ENCODE results near the gene KMT5C. TPM values are rescaled to one million over a fixed set of nuclear protein-coding genes. Genes with fewer than 3 reads are reported as not detected.

KMT5C gene
- total and polyA plus RNA-seq, 7 experiments from 2014 or later, result 0.84 to 63.3 (median 23.4) TPM

- Mint-ChIP-seq H3K9me3 (no peaks in the 10 kb centered on the region), H3K4me1 (peaks cover 0 to 5% (median under 1%) of the 10 kb centered on the region in 7 donors), H3K27ac (no peak overlapping the region), H3K4me3 (no peak overlapping the region), H3K36me3 (no peaks in the 10 kb centered on the region), H3K27me3 (peaks cover 0 to 25% (median 12%) of the 10 kb centered on the region in 5 donors)
- Histone ChIP-seq H3K4me3 (ENCODE audit: low read length) (no peak overlapping the region), H3K9me3 (ENCODE audit: control insufficient read depth in 2 of 3, low read length in 3 of 3) (no peaks in the 10 kb centered on the region), H3K27me3 (ENCODE audit: control insufficient read depth in 2 of 2, insufficient read depth in 2 of 2, low read length in 2 of 2) (no peaks in the 10 kb centered on the region), H3K4me1 (ENCODE audit: control insufficient read depth in 2 of 2, insufficient read depth in 2 of 2, low read length in 2 of 2) (no peaks in the 10 kb centered on the region), H3K36me3 (ENCODE audit: control insufficient read depth in 2 of 3, insufficient read depth in 3 of 3, low read length in 3 of 3) (no peaks in the 10 kb centered on the region), H3K27ac (ENCODE audit: low read depth, low read length) (no peak overlapping the region)
- ChIA-PET CTCF (interaction anchor here (1.2 kb wide), 1 partner anchor 40 kb away, joined by 4 read pairs; no protein-coding TSS in a partner anchor), POLR2A (no interaction called here)
- intact Hi-C loops (cut with micrococcal nuclease), result no loop called here
- no peak for ATAC-seq
- DNase-seq, result no peak
Observed at GRCh38 chr19:55358943-55359908, 19.6 kb downstream of the KMT5C start.

GRCh38 chr19:55360902-55361301 is 21.2 kb downstream of the KMT5C start:
- H3K36me3 Mint-ChIP-seq, result no peaks in the 10 kb centered on the region
- Histone ChIP-seq H3K27ac (ENCODE audit: low read depth, low read length) (no peak overlapping the region), H3K27me3 (ENCODE audit: control insufficient read depth in 2 of 2, insufficient read depth in 2 of 2, low read length in 2 of 2) (no peaks in the 10 kb centered on the region), H3K4me1 (ENCODE audit: control insufficient read depth in 2 of 2, insufficient read depth in 2 of 2, low read length in 2 of 2) (no peaks in the 10 kb centered on the region), H3K36me3 (ENCODE audit: control insufficient read depth in 2 of 3, insufficient read depth in 3 of 3, low read length in 3 of 3) (no peaks in the 10 kb centered on the region), H3K4me3 (ENCODE audit: low read length) (no peak overlapping the region), H3K9me3 (ENCODE audit: control insufficient read depth in 2 of 3, low read length in 3 of 3) (no peaks in the 10 kb centered on the region)
- ATAC-seq (no peak), DNase-seq (no peak)
- CTCF ChIA-PET, result interaction anchor here (0.5 kb wide), 1 partner anchor 22 kb away, joined by 5 read pairs; no protein-coding TSS in a partner anchor
- H3K9me3 Mint-ChIP-seq, result no peaks in the 10 kb centered on the region
- no peak overlapping the region for H3K27ac Mint-ChIP-seq
- intact Hi-C loops (cut with micrococcal nuclease), result no loop called here
- peaks cover 0 to 20% (median 7%) of the 10 kb centered on the region in 5 donors for H3K27me3 Mint-ChIP-seq
- H3K4me1 Mint-ChIP-seq, result peaks cover 0 to 2% (median 0%) of the 10 kb centered on the region in 7 donors
- no peak overlapping the region for H3K4me3 Mint-ChIP-seq
- POLR2A ChIA-PET, result no interaction called here

- no peak for DNase-seq
- H3K4me3 Mint-ChIP-seq, result no peak overlapping the region
- POLR2A ChIA-PET, result no interaction called here
Observed at GRCh38 chr19:55362174-55362989, 22.7 kb downstream of the KMT5C start.

GRCh38 chr19:55362990-55363716 is 23.5 kb downstream of the KMT5C start, which contains the start of gene GARIN5B:
Gene GARIN5B, minus strand, starts transcription at chr19:55363260. Its CDS starts 194 bp downstream, at chr19:55363066.
- H3K9me3 Mint-ChIP-seq, result no peaks in the 10 kb centered on the region
- intact Hi-C loops (cut with micrococcal nuclease), result no loop called here
- DNase-seq, result no peak

More at GRCh38 chr19:55362174-55362989, 22.7 kb downstream of the KMT5C start:
- Histone ChIP-seq H3K36me3 (ENCODE audit: control insufficient read depth in 2 of 3, insufficient read depth in 3 of 3, low read length in 3 of 3) (no peaks in the 10 kb centered on the region), H3K27ac (ENCODE audit: low read depth, low read length) (no peak overlapping the region), H3K4me3 (ENCODE audit: low read length) (no peak overlapping the region), H3K4me1 (ENCODE audit: control insufficient read depth in 2 of 2, insufficient read depth in 2 of 2, low read length in 2 of 2) (no peaks in the 10 kb centered on the region), H3K9me3 (ENCODE audit: control insufficient read depth in 2 of 3, low read length in 3 of 3) (no peaks in the 10 kb centered on the region), H3K27me3 (ENCODE audit: control insufficient read depth in 2 of 2, insufficient read depth in 2 of 2, low read length in 2 of 2) (no peaks in the 10 kb centered on the region)
- Mint-ChIP-seq H3K36me3 (no peaks in the 10 kb centered on the region), H3K4me1 (peaks cover 0 to 2% (median 0%) of the 10 kb centered on the region in 7 donors), H3K27ac (no peak overlapping the region), H3K9me3 (no peaks in the 10 kb centered on the region), H3K27me3 (peaks cover 0 to 9% (median 3%) of the 10 kb centered on the region in 5 donors)
- intact Hi-C loops (cut with micrococcal nuclease), result no loop called here
- no peak for ATAC-seq
- CTCF ChIA-PET, result no interaction called here

GRCh38 chr19:55365245-55365644 is 25.6 kb downstream of the KMT5C start:
- H3K27me3 ChIP-seq (ENCODE audit: control insufficient read depth in 2 of 2, insufficient read depth in 2 of 2, low read length in 2 of 2), result peaks cover 3 to 5% of the 10 kb centered on the region in 2 donors
- DNase-seq (no peak), ATAC-seq (no peak)
- no peak overlapping the region for H3K27ac Mint-ChIP-seq
- no peaks in the 10 kb centered on the region for H3K4me1 ChIP-seq (ENCODE audit: control insufficient read depth in 2 of 2, insufficient read depth in 2 of 2, low read length in 2 of 2)
- no peaks in the 10 kb centered on the region for H3K9me3 Mint-ChIP-seq
- CTCF ChIA-PET, result no interaction called here
- H3K9me3 ChIP-seq (ENCODE audit: control insufficient read depth in 2 of 3, low read length in 3 of 3), result no peaks in the 10 kb centered on the region
- H3K27me3 Mint-ChIP-seq, result peaks cover 4 to 28% (median 9%) of the 10 kb centered on the region in 5 donors
- H3K4me3 ChIP-seq (ENCODE audit: low read length), result no peak overlapping the region
- no peak overlapping the region for H3K27ac ChIP-seq (ENCODE audit: low read depth, low read length)
- H3K4me3 Mint-ChIP-seq, result no peak overlapping the region
- H3K36me3 Mint-ChIP-seq, result no peaks in the 10 kb centered on the region
- intact Hi-C loops (cut with micrococcal nuclease), result no loop called here
- POLR2A ChIA-PET, result interaction anchor here (0.6 kb wide), 1 partner anchor 327 kb away, joined by 3 read pairs; no protein-coding TSS in a partner anchor
- H3K36me3 ChIP-seq (ENCODE audit: control insufficient read depth in 2 of 3, insufficient read depth in 3 of 3, low read length in 3 of 3), result no peaks in the 10 kb centered on the region
- H3K4me1 Mint-ChIP-seq, result peaks cover 2 to 6% (median 4%) of the 10 kb centered on the region in 7 donors

More at GRCh38 chr19:55362990-55363716, 23.5 kb downstream of the KMT5C start, which contains the start of gene GARIN5B:
- POLR2A ChIA-PET, result no interaction called here
- CTCF ChIA-PET, result no interaction called here
- Mint-ChIP-seq H3K36me3 (no peaks in the 10 kb centered on the region), H3K4me1 (peaks cover 0 to 2% (median 0%) of the 10 kb centered on the region in 7 donors), H3K27ac (no peak within 1 kb of the TSS), H3K4me3 (no peak within 1 kb of the TSS), H3K27me3 (peaks cover 0 to 14% (median 4%) of the 10 kb centered on the region in 5 donors)
- ATAC-seq, result no peak
- no peaks in the 10 kb centered on the region for H3K9me3 ChIP-seq (ENCODE audit: control insufficient read depth in 2 of 3, low read length in 3 of 3)
- H3K4me1 ChIP-seq (ENCODE audit: control insufficient read depth in 2 of 2, insufficient read depth in 2 of 2, low read length in 2 of 2), result no peaks in the 10 kb centered on the region
- H3K27me3 ChIP-seq (ENCODE audit: control insufficient read depth in 2 of 2, insufficient read depth in 2 of 2, low read length in 2 of 2), result no peaks in the 10 kb centered on the region
- H3K36me3 ChIP-seq (ENCODE audit: control insufficient read depth in 2 of 3, insufficient read depth in 3 of 3, low read length in 3 of 3), result no peaks in the 10 kb centered on the region
- no peak within 1 kb of the TSS for H3K27ac ChIP-seq (ENCODE audit: low read depth, low read length)
- H3K4me3 ChIP-seq (ENCODE audit: low read length), result no peak within 1 kb of the TSS

- intact Hi-C loops (cut with micrococcal nuclease), result no loop called here
- no peak overlapping the region for H3K27ac Mint-ChIP-seq
- no peak overlapping the region for H3K4me3 Mint-ChIP-seq
- H3K27me3 Mint-ChIP-seq, result peaks cover 9 to 34% (median 15%) of the 10 kb centered on the region in 5 donors
- ChIA-PET POLR2A (no interaction called here), CTCF (no interaction called here)
- Histone ChIP-seq H3K36me3 (ENCODE audit: control insufficient read depth in 2 of 3, insufficient read depth in 3 of 3, low read length in 3 of 3) (no peaks in the 10 kb centered on the region), H3K27me3 (ENCODE audit: control insufficient read depth in 2 of 2, insufficient read depth in 2 of 2, low read length in 2 of 2) (peaks cover 3 to 8% of the 10 kb centered on the region in 2 donors), H3K4me1 (ENCODE audit: control insufficient read depth in 2 of 2, insufficient read depth in 2 of 2, low read length in 2 of 2) (no peaks in the 10 kb centered on the region), H3K9me3 (ENCODE audit: control insufficient read depth in 2 of 3, low read length in 3 of 3) (no peaks in the 10 kb centered on the region), H3K4me3 (ENCODE audit: low read length) (no peak overlapping the region), H3K27ac (ENCODE audit: low read depth, low read length) (no peak overlapping the region)
- peaks cover 0 to 3% (median 0%) of the 10 kb centered on the region in 11 donors for H3K9me3 Mint-ChIP-seq
- H3K4me1 Mint-ChIP-seq, result peaks cover 2 to 11% (median 7%) of the 10 kb centered on the region in 7 donors
- peaks cover 0 to 4% (median 4%) of the 10 kb centered on the region in 5 donors for H3K36me3 Mint-ChIP-seq
- DNase-seq (no peak), ATAC-seq (no peak)
Observed at GRCh38 chr19:55365964-55366363, 26.3 kb downstream of the KMT5C start.
